ENCODE data around the gene CISH.

CISH gene

GRCh38 chr3:50605901-50606326, 5.7 kb downstream of the CISH start:
- Histone ChIP-seq H3K27ac (ENCODE audit: low read depth, low read length) (no peak overlapping the region), H3K79me2 (ENCODE audit: control insufficient read depth, low read length) (no peaks in the 10 kb centered on the region), H3K9me2 (replicated peaks; ENCODE audit: control insufficient read depth, low read length) (no peaks in the 10 kb centered on the region), H3K4me3 (ENCODE audit: low read length) (no peak overlapping the region), H3F3A (ENCODE audit: control insufficient read depth, insufficient read depth) (no peaks in the 10 kb centered on the region), H3K4me1 (ENCODE audit: control insufficient read depth, low read length) (peaks cover 6% of the 10 kb centered on the region), H3K4me2 (ENCODE audit: low read length) (no peak overlapping the region), H3K36me3 (ENCODE audit: control insufficient read depth, low read length) (no peaks in the 10 kb centered on the region), H4K20me1 (ENCODE audit: control insufficient read depth, insufficient read depth, low read depth, low read length) (peaks cover 3% of the 10 kb centered on the region), H3K27me3 (ENCODE audit: control insufficient read depth, low read length) (peaks cover 59% of the 10 kb centered on the region), H3K9me3 (ENCODE audit: control insufficient read depth, insufficient read depth, low read length) (no peaks in the 10 kb centered on the region)
- no peak for TF ChIP-seq CTCF (IDR thresholded peaks at IDR 0.05; ENCODE audit: low read depth, low read length, poor library complexity, severe bottlenecking)
- TF ChIP-seq EZH2phosphoT487 (IDR thresholded peaks at IDR 0.05; ENCODE audit: borderline replicate concordance, low read length): no peak

GRCh38 chr3:50604628-50605588, 6.7 kb downstream of the CISH start:
- Histone ChIP-seq H3K27me3 (ENCODE audit: control insufficient read depth, low read length) (peaks cover 49% of the 10 kb centered on the region), H3K9me3 (ENCODE audit: control insufficient read depth, insufficient read depth, low read length) (no peaks in the 10 kb centered on the region), H3K9me2 (replicated peaks; ENCODE audit: control insufficient read depth, low read length) (no peaks in the 10 kb centered on the region), H3K4me1 (ENCODE audit: control insufficient read depth, low read length) (no peaks in the 10 kb centered on the region), H3K27ac (ENCODE audit: low read depth, low read length) (no peak overlapping the region), H3K36me3 (ENCODE audit: control insufficient read depth, low read length) (no peaks in the 10 kb centered on the region), H3K4me3 (ENCODE audit: low read length) (no peak overlapping the region), H3F3A (ENCODE audit: control insufficient read depth, insufficient read depth) (no peaks in the 10 kb centered on the region), H4K20me1 (ENCODE audit: control insufficient read depth, insufficient read depth, low read depth, low read length) (peaks cover 3% of the 10 kb centered on the region; the same call in 1 of the 2 replicates), H3K4me2 (ENCODE audit: low read length) (no peak overlapping the region), H3K79me2 (ENCODE audit: control insufficient read depth, low read length) (no peaks in the 10 kb centered on the region)
- no peak for TF ChIP-seq EZH2phosphoT487 (IDR thresholded peaks at IDR 0.05; ENCODE audit: borderline replicate concordance, low read length)
- TF ChIP-seq CTCF (IDR thresholded peaks at IDR 0.05; ENCODE audit: low read depth, low read length, poor library complexity, severe bottlenecking): no peak

- Histone ChIP-seq H3K79me2 (ENCODE audit: control insufficient read depth, low read length) (no peaks in the 10 kb centered on the region), H3K36me3 (ENCODE audit: control insufficient read depth, low read length) (no peaks in the 10 kb centered on the region), H4K20me1 (ENCODE audit: control insufficient read depth, insufficient read depth, low read depth, low read length) (peaks cover 3% of the 10 kb centered on the region; the same call in 1 of the 2 replicates), H3K9me3 (ENCODE audit: control insufficient read depth, insufficient read depth, low read length) (no peaks in the 10 kb centered on the region), H3F3A (ENCODE audit: control insufficient read depth, insufficient read depth) (no peaks in the 10 kb centered on the region), H3K9me2 (replicated peaks; ENCODE audit: control insufficient read depth, low read length) (no peaks in the 10 kb centered on the region), H3K27me3 (ENCODE audit: control insufficient read depth, low read length) (peaks cover 42% of the 10 kb centered on the region), H3K4me3 (ENCODE audit: low read length) (no peak overlapping the region), H3K4me2 (ENCODE audit: low read length) (no peak overlapping the region), H3K27ac (ENCODE audit: low read depth, low read length) (no peak overlapping the region), H3K4me1 (ENCODE audit: control insufficient read depth, low read length) (no peaks in the 10 kb centered on the region)
- TF ChIP-seq EZH2phosphoT487 (IDR thresholded peaks at IDR 0.05; ENCODE audit: borderline replicate concordance, low read length): no peak
- no peak for TF ChIP-seq CTCF (IDR thresholded peaks at IDR 0.05; ENCODE audit: low read depth, low read length, poor library complexity, severe bottlenecking)
These were observed 7.4 kb downstream of the CISH start for GRCh38 chr3:50604110-50604621.

Data from DOHH2 (cell line).